Trophoblast cell (in vitro differentiated cells and primary cell): ENCODE measurements around the gene GPR15.

Experiments
- DNase-seq, 2 donors: peaks; one replicate each; pipeline ENCODE4 v3.0.0-alpha.2; 2016
- H2AFZ ChIP-seq: 2 replicates; pipeline ENCODE4 v1.6.1; 2013; ENCODE audit warnings: low read length, moderate library complexity, mild to moderate bottlenecking; ENCODE audit not compliant: insufficient read depth, poor library complexity
- H2AK5ac ChIP-seq: 2 replicates; pipeline ENCODE4 v1.6.1; 2013; ENCODE audit warnings: mild to moderate bottlenecking, low read length
- H2BK120ac ChIP-seq: 2 replicates; pipeline ENCODE4 v1.6.1; 2013; ENCODE audit warnings: low read length, mild to moderate bottlenecking, moderate library complexity; ENCODE audit not compliant: insufficient read depth, poor library complexity
- H2BK12ac ChIP-seq: 2 replicates; pipeline ENCODE4 v1.6.1; 2013; ENCODE audit warnings: mild to moderate bottlenecking, low read length, moderate library complexity
- H2BK5ac ChIP-seq: 2 replicates; pipeline ENCODE4 v1.6.1; 2013; ENCODE audit warnings: low read length, low read depth, moderate library complexity, mild to moderate bottlenecking; ENCODE audit not compliant: poor library complexity
- H3K14ac ChIP-seq: 2 replicates; pipeline ENCODE4 v1.6.1; 2013; ENCODE audit warnings: mild to moderate bottlenecking, low read length
- H3K18ac ChIP-seq: 2 replicates; pipeline ENCODE4 v1.6.1; 2013; ENCODE audit warnings: mild to moderate bottlenecking, low read length
- H3K23ac ChIP-seq: 2 replicates; pipeline ENCODE4 v1.6.1; 2013; ENCODE audit warnings: low read length
- H3K27ac ChIP-seq: 2 replicates; pipeline ENCODE4 v1.5.1; 2013; ENCODE audit warnings: low read depth, mild to moderate bottlenecking, inconsistent platforms, low read length, moderate library complexity
- H3K27me3 ChIP-seq: 2 replicates; pipeline ENCODE4 v1.6.1; 2013; ENCODE audit warnings: inconsistent platforms, mild to moderate bottlenecking, low read length, moderate library complexity; ENCODE audit not compliant: insufficient read depth
- H3K36me3 ChIP-seq, 2 experiments: 1 replicate in 1 of 2; 2 replicates in 1 of 2; pipeline ENCODE4 v1.6.1; 2013; ENCODE audit warnings: low read length in 2 of 2, mild to moderate bottlenecking in 2 of 2, moderate library complexity in 1 of 2; ENCODE audit not compliant: insufficient read depth in 2 of 2, control insufficient read depth in 1 of 2
- H3K4ac ChIP-seq: 2 replicates; pipeline ENCODE4 v1.6.1; 2013; ENCODE audit warnings: low read depth, mild to moderate bottlenecking, low read length, moderate library complexity
- H3K4me1 ChIP-seq, 2 experiments: 1 replicate in 1 of 2; 2 replicates in 1 of 2; pipeline ENCODE4 v1.6.1; 2013; ENCODE audit warnings: low read length in 2 of 2, mild to moderate bottlenecking in 2 of 2, moderate library complexity in 1 of 2; ENCODE audit not compliant: insufficient read depth in 2 of 2, control insufficient read depth in 1 of 2
- H3K4me2 ChIP-seq: 2 replicates; pipeline ENCODE4 v1.6.1; 2013; ENCODE audit warnings: inconsistent platforms, mild to moderate bottlenecking, low read length, moderate library complexity
- H3K4me3 ChIP-seq: 2 replicates; pipeline ENCODE4 v1.5.1; 2013; ENCODE audit warnings: mild to moderate bottlenecking, low read depth, low read length, inconsistent platforms
- H3K79me1 ChIP-seq: one replicate; pipeline ENCODE4 v1.6.1; 2013; ENCODE audit warnings: low read length
- H3K79me2 ChIP-seq: 2 replicates; pipeline ENCODE4 v1.6.1; 2013; ENCODE audit warnings: low read length, mild to moderate bottlenecking; ENCODE audit not compliant: control insufficient read depth, insufficient read depth, poor library complexity
- H3K9ac ChIP-seq: 2 replicates; pipeline ENCODE4 v1.6.1; 2013; ENCODE audit warnings: mild to moderate bottlenecking, low read length
- H3K9me3 ChIP-seq: 2 replicates; pipeline ENCODE4 v1.6.1; 2013; ENCODE audit warnings: low read depth, mild to moderate bottlenecking, control low read depth, inconsistent platforms, low read length; ENCODE audit not compliant: insufficient read depth
- H4K12ac ChIP-seq: 2 replicates; pipeline ENCODE4 v1.6.1; 2013; ENCODE audit warnings: low read depth, mild to moderate bottlenecking, low read length, moderate library complexity
- H4K8ac ChIP-seq: 2 replicates; pipeline ENCODE4 v1.6.1; 2013; ENCODE audit warnings: low read depth, mild to moderate bottlenecking, low read length, moderate library complexity
- H4K91ac ChIP-seq: one replicate; pipeline ENCODE4 v1.6.1; 2013; ENCODE audit warnings: low read depth, mild to moderate bottlenecking, low read length, moderate library complexity
- whole genome bisulfite sequencing: extraction: QIAGEN DNeasy Blood & Tissue Kit; methylation state at CpG from one replicate; pipeline ENCODE4 v1.1.7; 2013; ENCODE audit warnings: missing lambda C conversion rate; ENCODE audit not compliant: insufficient read length, insufficient coverage; ENCODE audit errors: extremely low coverage; 5-methylcytosine and 5-hydroxymethylcytosine counted together

Gene GPR15

DNA sequence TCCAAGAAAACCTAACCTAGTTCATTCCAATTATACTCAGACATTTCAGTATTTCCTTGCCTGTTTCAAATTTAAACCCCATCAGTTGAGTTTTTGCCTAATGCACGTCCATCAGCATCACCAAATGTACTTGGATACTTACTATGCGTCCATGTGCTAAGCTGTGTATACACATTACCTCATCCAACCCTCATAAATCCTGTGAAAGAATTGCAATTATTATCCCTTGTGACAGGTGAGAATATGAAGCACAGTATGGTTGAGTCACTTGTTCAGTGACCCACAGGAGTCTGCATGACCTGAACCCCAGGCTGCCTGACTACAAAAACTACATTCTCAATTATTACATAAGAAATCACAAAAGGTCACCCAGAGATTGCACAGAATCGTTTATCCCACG lies 31.8 kb upstream of the GPR15 start:
- no peak overlapping the region for H2BK12ac ChIP-seq
- no peaks in the 10 kb centered on the region for H3K9me3 ChIP-seq
- H3K18ac ChIP-seq: no peak overlapping the region
- no peaks in the 10 kb centered on the region for H3K4me1 ChIP-seq
- WGBS: no CpG with 5 or more reads among the region's 4 CpGs
- no peak overlapping the region for H3K4me3 ChIP-seq
- H4K12ac ChIP-seq: no peak overlapping the region
- no peak overlapping the region for H3K4ac ChIP-seq
- no peaks in the 10 kb centered on the region for H3K79me1 ChIP-seq
- no peak overlapping the region for H2AFZ ChIP-seq
- H3K23ac ChIP-seq: no peak overlapping the region
- no peak overlapping the region for H4K91ac ChIP-seq
- no peak overlapping the region for H3K4me2 ChIP-seq
- H4K8ac ChIP-seq: no peak overlapping the region
- H3K36me3 ChIP-seq: no peaks in the 10 kb centered on the region
- no peaks in the 10 kb centered on the region for H3K27me3 ChIP-seq
- H2BK5ac ChIP-seq: no peak overlapping the region
- H2AK5ac ChIP-seq: no peak overlapping the region
- H2BK120ac ChIP-seq: no peak overlapping the region
- DNase-seq: peak; percentile 46 to 88
- H3K27ac ChIP-seq: no peak overlapping the region
- no peak overlapping the region for H3K14ac ChIP-seq
- no peaks in the 10 kb centered on the region for H3K79me2 ChIP-seq
- no peak overlapping the region for H3K9ac ChIP-seq

- Histone ChIP-seq H3K27me3 (no peaks in the 10 kb centered on the region), H3K79me2 (no peaks in the 10 kb centered on the region), H2AK5ac (no peak overlapping the region), H3K79me1 (no peaks in the 10 kb centered on the region), H4K91ac (no peak overlapping the region), H3K14ac (no peak overlapping the region), H2BK12ac (no peak overlapping the region), H3K4me2 (no peak overlapping the region), H3K36me3 (no peaks in the 10 kb centered on the region), H2AFZ (no peak overlapping the region), H3K4me3 (no peak overlapping the region), H3K23ac (no peak overlapping the region), H3K18ac (no peak overlapping the region), H4K8ac (no peak overlapping the region), H2BK5ac (no peak overlapping the region), H3K9me3 (no peaks in the 10 kb centered on the region), H3K9ac (no peak overlapping the region), H2BK120ac (no peak overlapping the region), H3K4ac (no peak overlapping the region), H3K27ac (no peak overlapping the region), H3K4me1 (no peaks in the 10 kb centered on the region), H4K12ac (no peak overlapping the region)
- no peak for DNase-seq
- WGBS: no CpG with 5 or more reads among the region's 4 CpGs
Measured at GRCh38 chr3:98501270-98501669, 30.5 kb upstream of the GPR15 start.

DNA sequence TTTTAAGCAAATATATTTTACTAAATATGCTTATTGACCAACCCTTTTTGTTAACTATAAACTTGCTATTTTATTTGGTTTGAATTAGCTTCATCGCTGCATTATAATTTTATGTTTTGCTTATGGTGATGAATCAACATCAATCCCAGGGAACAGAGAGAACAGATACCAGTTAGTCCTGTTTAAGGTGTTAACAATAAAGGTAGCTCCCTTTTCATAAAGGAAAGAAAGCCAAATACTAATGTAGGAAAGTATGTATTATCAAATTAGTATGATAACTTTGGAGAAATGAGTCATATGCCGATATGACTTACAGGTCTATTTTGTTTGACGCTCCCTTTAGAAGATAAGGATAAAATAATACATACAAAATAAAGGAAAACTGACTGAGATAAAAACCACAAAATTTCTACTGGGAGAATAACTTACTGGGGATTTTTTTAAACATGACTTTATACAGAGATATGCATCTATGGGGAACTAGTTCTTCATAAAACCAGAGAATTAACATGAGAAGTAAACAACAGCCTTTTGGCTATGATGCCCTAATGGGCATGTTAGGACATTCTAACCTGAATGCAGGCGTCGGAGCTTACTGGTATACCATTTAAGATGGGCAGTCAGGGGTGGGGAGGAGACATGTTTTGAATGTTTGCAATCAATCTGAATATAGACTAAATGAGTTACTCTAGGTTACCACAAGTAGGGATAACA lies 29.8 kb upstream of the GPR15 start:
- H3K14ac ChIP-seq: no peak overlapping the region
- H3K27me3 ChIP-seq: no peaks in the 10 kb centered on the region
- no CpG with 5 or more reads among the region's 5 CpGs for WGBS
- no peak overlapping the region for H2AFZ ChIP-seq
- no peaks in the 10 kb centered on the region for H3K79me2 ChIP-seq
- H2BK120ac ChIP-seq: no peak overlapping the region
- no peak overlapping the region for H3K4me3 ChIP-seq
- H3K27ac ChIP-seq: no peak overlapping the region
- no peak overlapping the region for H3K18ac ChIP-seq
- no peak overlapping the region for H2BK5ac ChIP-seq
- no peak overlapping the region for H3K9ac ChIP-seq
- no peaks in the 10 kb centered on the region for H3K4me1 ChIP-seq
- no peak overlapping the region for H3K4me2 ChIP-seq
- no peak overlapping the region for H2AK5ac ChIP-seq
- H3K9me3 ChIP-seq: no peaks in the 10 kb centered on the region
- no peak overlapping the region for H4K8ac ChIP-seq
- no peak overlapping the region for H4K91ac ChIP-seq
- no peak overlapping the region for H2BK12ac ChIP-seq
- no peaks in the 10 kb centered on the region for H3K36me3 ChIP-seq
- no peak for DNase-seq
- H4K12ac ChIP-seq: no peak overlapping the region
- no peaks in the 10 kb centered on the region for H3K79me1 ChIP-seq
- no peak overlapping the region for H3K4ac ChIP-seq
- no peak overlapping the region for H3K23ac ChIP-seq

- Histone ChIP-seq H3K9me3 (no peaks in the 10 kb centered on the region), H3K18ac (no peak overlapping the region), H3K14ac (no peak overlapping the region), H2BK12ac (no peak overlapping the region), H3K4me1 (no peaks in the 10 kb centered on the region), H3K4me3 (no peak overlapping the region), H2AFZ (no peak overlapping the region), H3K4me2 (no peak overlapping the region), H3K23ac (no peak overlapping the region), H3K79me1 (no peaks in the 10 kb centered on the region), H3K36me3 (no peaks in the 10 kb centered on the region), H3K9ac (no peak overlapping the region), H4K12ac (no peak overlapping the region), H2AK5ac (no peak overlapping the region), H3K27me3 (no peaks in the 10 kb centered on the region), H3K27ac (no peak overlapping the region), H2BK120ac (no peak overlapping the region), H4K8ac (no peak overlapping the region), H3K4ac (no peak overlapping the region), H2BK5ac (no peak overlapping the region), H3K79me2 (no peaks in the 10 kb centered on the region), H4K91ac (no peak overlapping the region)
- no peak for DNase-seq
- WGBS: no CpG with 5 or more reads among the region's 4 CpGs
Measured at GRCh38 chr3:98504539-98504938, 27.2 kb upstream of the GPR15 start.
